Osteocyte (in vitro differentiated cells): Measurements from ENCODE around the gene DST. TPM values are rescaled to one million over a fixed set of nuclear protein-coding genes. Genes with fewer than 3 reads are reported as not detected.

Experiments
- DNase-seq: peaks from one replicate; pipeline ENCODE4 v3.0.0; 2021; ENCODE audit warnings: mixed read lengths; ENCODE audit not compliant: unreplicated experiment; ENCODE audit errors: extremely low spot score
- H3K27ac Mint-ChIP-seq: one replicate; pipeline ENCODE4 v1.8.0; 2021; ENCODE audit warnings: mild to moderate bottlenecking, mixed read lengths; ENCODE audit not compliant: unreplicated experiment
- H3K27me3 Mint-ChIP-seq: one replicate; pipeline ENCODE4 v1.8.0; 2021; ENCODE audit warnings: mixed read lengths; ENCODE audit not compliant: unreplicated experiment
- H3K36me3 Mint-ChIP-seq: one replicate; pipeline ENCODE4 v1.8.0; 2021; ENCODE audit warnings: mixed read lengths; ENCODE audit not compliant: unreplicated experiment
- H3K4me1 Mint-ChIP-seq: one replicate; pipeline ENCODE4 v1.8.0; 2021; ENCODE audit warnings: mixed read lengths; ENCODE audit not compliant: unreplicated experiment
- H3K4me3 Mint-ChIP-seq: one replicate; pipeline ENCODE4 v1.8.0; 2021; ENCODE audit warnings: mild to moderate bottlenecking, moderate library complexity, mixed read lengths; ENCODE audit not compliant: unreplicated experiment
- H3K9me3 Mint-ChIP-seq: one replicate; pipeline ENCODE4 v1.8.0; 2021; ENCODE audit warnings: mixed read lengths; ENCODE audit not compliant: unreplicated experiment
- total RNA-seq: library from RNA; stranded (reverse); gene quantifications from 2 replicates; pipeline ENCODE4 v1.2.1, GENCODE V29; 2021
- TF ChIP-seq, protein P1 (sequence below): fragments of 200-600 bp; sonication (generic); IDR thresholded peaks from 2 replicates; pipeline ENCODE4 v1.5.0; 2021; ENCODE audit warnings: antibody characterized with exemption, mild to moderate bottlenecking, moderate library complexity

Gene DST
- total RNA-seq, 1 donor from 2014 or later = 240 TPM

DNA sequence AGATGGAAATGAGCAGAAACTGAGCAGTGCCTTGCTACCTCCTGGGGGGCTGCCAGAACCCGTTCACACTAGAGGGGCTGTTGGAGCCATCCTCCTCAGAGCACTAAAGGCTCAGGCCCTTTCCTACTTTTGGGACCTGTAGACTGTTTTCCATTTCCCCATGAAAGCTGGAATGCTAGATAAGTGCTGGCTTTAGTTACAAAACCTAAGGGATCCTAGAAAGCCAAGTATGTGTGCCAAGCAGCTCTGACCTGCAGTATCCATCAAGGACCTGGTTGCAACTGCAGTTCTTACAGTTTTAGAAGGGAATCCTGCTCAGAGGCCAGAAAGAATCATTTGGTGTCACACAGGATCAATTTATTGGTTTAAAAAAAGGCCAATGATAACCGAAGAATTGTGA, 218.6 kb downstream of the DST start:
- no peaks in the 10 kb centered on the region for H3K4me1 Mint-ChIP-seq
- no peak overlapping the region for H3K4me3 Mint-ChIP-seq
- DNase-seq = no peak
- H3K9me3 Mint-ChIP-seq = no peaks in the 10 kb centered on the region
- H3K36me3 Mint-ChIP-seq = no peaks in the 10 kb centered on the region
- TF ChIP-seq, protein P1, sequence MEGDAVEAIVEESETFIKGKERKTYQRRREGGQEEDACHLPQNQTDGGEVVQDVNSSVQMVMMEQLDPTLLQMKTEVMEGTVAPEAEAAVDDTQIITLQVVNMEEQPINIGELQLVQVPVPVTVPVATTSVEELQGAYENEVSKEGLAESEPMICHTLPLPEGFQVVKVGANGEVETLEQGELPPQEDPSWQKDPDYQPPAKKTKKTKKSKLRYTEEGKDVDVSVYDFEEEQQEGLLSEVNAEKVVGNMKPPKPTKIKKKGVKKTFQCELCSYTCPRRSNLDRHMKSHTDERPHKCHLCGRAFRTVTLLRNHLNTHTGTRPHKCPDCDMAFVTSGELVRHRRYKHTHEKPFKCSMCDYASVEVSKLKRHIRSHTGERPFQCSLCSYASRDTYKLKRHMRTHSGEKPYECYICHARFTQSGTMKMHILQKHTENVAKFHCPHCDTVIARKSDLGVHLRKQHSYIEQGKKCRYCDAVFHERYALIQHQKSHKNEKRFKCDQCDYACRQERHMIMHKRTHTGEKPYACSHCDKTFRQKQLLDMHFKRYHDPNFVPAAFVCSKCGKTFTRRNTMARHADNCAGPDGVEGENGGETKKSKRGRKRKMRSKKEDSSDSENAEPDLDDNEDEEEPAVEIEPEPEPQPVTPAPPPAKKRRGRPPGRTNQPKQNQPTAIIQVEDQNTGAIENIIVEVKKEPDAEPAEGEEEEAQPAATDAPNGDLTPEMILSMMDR = no peak
- H3K27ac Mint-ChIP-seq = no peak overlapping the region
- peaks cover 36% of the 10 kb centered on the region for H3K27me3 Mint-ChIP-seq

DNA sequence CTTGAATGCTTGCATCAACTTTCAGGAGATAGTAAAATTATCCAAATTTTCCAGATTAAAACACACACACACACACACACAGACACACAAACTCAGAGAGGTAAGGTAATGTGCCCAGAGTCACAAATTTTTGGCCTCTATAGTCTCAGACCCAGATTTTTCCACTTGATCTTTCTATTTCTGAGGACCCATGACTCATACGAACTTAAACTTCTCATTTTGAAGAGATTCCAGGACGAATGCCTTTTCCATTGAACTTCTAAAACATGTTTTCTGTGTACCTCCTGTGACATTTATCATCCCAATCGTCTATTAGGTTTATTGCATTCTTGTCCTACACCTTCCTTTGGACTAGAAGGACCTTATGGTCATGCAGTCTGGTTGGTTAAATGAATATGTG, 222.4 kb downstream of the DST start:
- H3K27me3 Mint-ChIP-seq = peaks cover 13% of the 10 kb centered on the region

DNA sequence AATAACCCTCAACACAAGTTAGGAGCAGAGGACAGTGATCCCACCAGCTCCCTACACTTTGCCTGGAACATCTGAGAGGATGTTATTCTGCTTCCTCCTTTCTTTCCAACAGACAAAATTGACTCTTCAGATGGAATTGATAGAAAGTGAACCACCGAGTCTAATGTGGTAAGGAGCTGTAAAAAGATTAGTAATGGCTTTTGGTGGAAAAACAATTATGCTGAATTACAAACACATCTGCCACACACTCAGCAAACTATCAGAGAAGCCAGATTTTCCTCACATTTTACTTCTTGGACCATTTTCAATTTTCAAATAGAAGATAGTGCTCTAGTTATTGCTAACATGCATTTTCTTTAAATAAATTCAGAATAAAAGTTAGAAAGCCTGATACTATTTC, 223.5 kb downstream of the DST start:
- TF ChIP-seq, protein P1 = no peak
- Mint-ChIP-seq H3K27ac (no peak overlapping the region), H3K4me3 (no peak overlapping the region), H3K36me3 (no peaks in the 10 kb centered on the region), H3K9me3 (no peaks in the 10 kb centered on the region), H3K4me1 (no peaks in the 10 kb centered on the region), H3K27me3 (peaks cover 5% of the 10 kb centered on the region)
- DNase-seq = no peak

More for the DNA sequence above, 222.4 kb downstream of the DST start:
- H3K4me3 Mint-ChIP-seq = no peak overlapping the region
- no peaks in the 10 kb centered on the region for H3K36me3 Mint-ChIP-seq
- H3K27ac Mint-ChIP-seq = no peak overlapping the region
- no peaks in the 10 kb centered on the region for H3K9me3 Mint-ChIP-seq
- TF ChIP-seq, protein P1 = no peak
- no peak for DNase-seq
- no peaks in the 10 kb centered on the region for H3K4me1 Mint-ChIP-seq

DNA sequence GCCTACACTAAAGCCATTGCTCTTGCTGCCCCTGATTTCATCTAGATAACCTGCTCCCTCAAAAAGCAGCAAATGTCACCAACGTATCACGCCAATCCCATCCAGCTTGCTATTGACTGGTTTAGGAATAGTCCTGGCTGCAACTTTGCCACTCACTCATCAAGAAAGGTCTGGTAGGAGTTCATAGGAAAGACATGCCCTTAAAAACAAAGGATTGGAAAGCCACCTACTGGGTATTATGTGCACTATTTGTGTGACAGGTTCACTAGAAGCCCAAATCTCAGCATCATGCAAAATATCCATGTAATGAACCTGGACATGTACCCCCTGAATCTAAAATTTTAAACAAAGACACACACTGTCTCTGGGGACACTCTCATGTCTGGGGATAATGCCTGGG, 224.9 kb downstream of the DST start:
- no peaks in the 10 kb centered on the region for H3K9me3 Mint-ChIP-seq
- peaks cover 2% of the 10 kb centered on the region for H3K27me3 Mint-ChIP-seq
- H3K4me3 Mint-ChIP-seq = no peak overlapping the region
- no peak overlapping the region for H3K27ac Mint-ChIP-seq
- no peak for DNase-seq
- H3K36me3 Mint-ChIP-seq = no peaks in the 10 kb centered on the region
- TF ChIP-seq, protein P1 = no peak
- no peaks in the 10 kb centered on the region for H3K4me1 Mint-ChIP-seq

DNA sequence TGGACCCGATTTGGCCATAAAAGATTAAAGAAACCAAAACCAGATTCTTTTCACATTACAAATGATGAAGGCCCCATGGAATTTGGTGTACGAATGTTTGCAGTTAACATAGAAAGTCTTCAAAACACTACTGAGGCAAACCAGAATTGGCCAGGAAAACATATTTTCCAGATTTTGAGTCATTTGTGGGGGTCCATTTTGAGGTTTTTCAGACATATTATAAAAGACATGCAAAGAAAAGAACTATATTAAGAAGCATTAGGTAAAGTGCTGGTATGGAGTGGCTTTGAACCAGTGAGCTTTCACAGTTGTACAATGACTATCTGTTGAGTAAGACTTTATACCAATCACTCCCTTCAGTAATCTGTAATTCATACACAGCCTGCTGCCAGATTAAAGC, 226.4 kb downstream of the DST start:
- H3K4me1 Mint-ChIP-seq = no peaks in the 10 kb centered on the region
- no peaks in the 10 kb centered on the region for H3K36me3 Mint-ChIP-seq
- no peaks in the 10 kb centered on the region for H3K27me3 Mint-ChIP-seq
- DNase-seq = no peak
- TF ChIP-seq, protein P1 = no peak
- H3K4me3 Mint-ChIP-seq = no peak overlapping the region
- H3K9me3 Mint-ChIP-seq = no peaks in the 10 kb centered on the region
- no peak overlapping the region for H3K27ac Mint-ChIP-seq
